Endothelial cell of umbilical vein (primary cell): ENCODE results near the gene LIME1. TPM values are rescaled to one million over a fixed set of nuclear protein-coding genes. Genes with fewer than 3 reads are reported as not detected.

ENCODE experiments used
- BruUV-seq: library from RNA; stranded (reverse); fragments of 400-500 nt; replicated peaks from 2 replicates; lab custom pipeline; 2021; lab: Mats Ljungman, UMichigan
- CTCF ChIA-PET: fragments of 300-600, 350-600 bp; sonication (Branson Sonifier 250); formaldehyde crosslinking; loops from one replicate; lab custom pipeline; 2021; ENCODE audit warnings: antibody characterized with exemption, inconsistent platforms; lab: Charles Lee
- POLR2A ChIA-PET: fragments of 300-600, 350-600 bp; sonication (Branson Sonifier 250); formaldehyde crosslinking; loops from one replicate; lab custom pipeline; 2021; ENCODE audit warnings: antibody characterized with exemption, inconsistent platforms; lab: Charles Lee
- DNase-seq: peaks from one replicate; pipeline ENCODE4 v3.0.0-alpha.2; 2011; ENCODE audit warnings: low read depth, low spot score
- FAIRE-seq: peaks from 2 replicates; lab custom pipeline; 2011; peaks lifted over from hg19 to GRCh38; lab: Jason Lieb, UNC
- H2AFZ ChIP-seq: 2 replicates; pipeline ENCODE4 v1.6.0; 2012; ENCODE audit warnings: low read depth, low read length, control low read depth, inconsistent platforms
- H3K27ac ChIP-seq: 2 replicates; pipeline ENCODE4 v1.5.1; 2011; ENCODE audit warnings: low read depth, mild to moderate bottlenecking, control low read depth, low read length, moderate library complexity; ENCODE audit not compliant: insufficient read depth
- H3K27me3 ChIP-seq, 2 experiments: 2 replicates each; pipeline versions ENCODE4 v1.6.0 to v1.6.1; 2011; ENCODE audit warnings: low read length in 2 of 2, mixed read lengths in 1 of 2; ENCODE audit not compliant: control insufficient read depth in 2 of 2, insufficient read depth in 2 of 2
- H3K36me3 ChIP-seq, 2 experiments: 2 replicates in 1 of 2; 3 replicates in 1 of 2; pipeline ENCODE4 v1.5.1; 2011; ENCODE audit warnings: low read length in 2 of 2, mild to moderate bottlenecking in 1 of 2, moderate library complexity in 1 of 2; ENCODE audit not compliant: control insufficient read depth in 2 of 2, insufficient read depth in 2 of 2; ENCODE audit errors: extremely low read depth in 1 of 2
- H3K4me1 ChIP-seq: 3 replicates; pipeline ENCODE4 v1.5.1; 2011; ENCODE audit warnings: mild to moderate bottlenecking, low read length; ENCODE audit not compliant: control insufficient read depth, insufficient read depth; ENCODE audit errors: extremely low read depth
- H3K4me2 ChIP-seq: 2 replicates; pipeline ENCODE4 v1.6.1; 2011; ENCODE audit warnings: low read length, control low read depth, mixed read lengths; ENCODE audit not compliant: insufficient read depth
- H3K4me3 ChIP-seq, 3 experiments: fragments of 200-600 bp in 1 of 3; sonication (generic), shearing (Covaris generic) in 1 of 3; replicated peaks in 1 of 3; 2 replicates each; pipeline ENCODE4 v1.5.1; 2011 to 2016; ENCODE audit warnings: control low read depth in 3 of 3, low read length in 3 of 3, mild to moderate bottlenecking in 2 of 3, inconsistent platforms in 1 of 3, low read depth in 1 of 3, moderate library complexity in 1 of 3; ENCODE audit not compliant: insufficient read depth in 1 of 3
- H3K79me2 ChIP-seq: 2 replicates; pipeline ENCODE4 v1.6.0; 2012; ENCODE audit warnings: low read length, inconsistent platforms; ENCODE audit not compliant: control insufficient read depth, insufficient read depth
- H3K9ac ChIP-seq: replicated peaks from 2 replicates; pipeline ENCODE3; 2011; ENCODE audit warnings: low read length, control low read depth; ENCODE audit not compliant: insufficient read depth; ENCODE audit errors: extremely low read depth
- H3K9me1 ChIP-seq: replicated peaks from 3 replicates; pipeline ENCODE4 v1.6.0; 2011; ENCODE audit warnings: mild to moderate bottlenecking, low read length; ENCODE audit not compliant: control insufficient read depth, insufficient read depth; ENCODE audit errors: extremely low read depth
- H3K9me3 ChIP-seq: replicated peaks from 2 replicates; pipeline ENCODE4 v1.5.1; 2012; ENCODE audit warnings: low read length, inconsistent platforms; ENCODE audit not compliant: control insufficient read depth, insufficient read depth
- H4K20me1 ChIP-seq: replicated peaks from 2 replicates; pipeline ENCODE3; 2011; ENCODE audit warnings: mild to moderate bottlenecking, low read length; ENCODE audit not compliant: control insufficient read depth, insufficient read depth; ENCODE audit errors: extremely low read depth
- CTCF ChIP-seq, 2 donors: IDR thresholded peaks; 1 replicate in 1 of 2; 2 replicates in 1 of 2; pipeline ENCODE4 v1.5.1; 2011; ENCODE audit warnings: low read length in 2 of 2, mild to moderate bottlenecking in 2 of 2, moderate library complexity in 2 of 2, control low read depth in 1 of 2, inconsistent platforms in 1 of 2, low read depth in 1 of 2; ENCODE audit not compliant: insufficient read depth in 1 of 2; ENCODE audit errors: extremely low read depth in 1 of 2
- EZH2 ChIP-seq: IDR thresholded peaks from 2 replicates; pipeline ENCODE4 v1.6.1; 2012; ENCODE audit warnings: borderline replicate concordance, low read depth, mild to moderate bottlenecking, moderate library complexity, low read length, inconsistent platforms; ENCODE audit not compliant: severe bottlenecking
- FOS ChIP-seq: IDR thresholded peaks from 2 replicates; pipeline ENCODE4 v1.6.1; 2011; ENCODE audit warnings: mild to moderate bottlenecking, low read length, moderate library complexity, borderline replicate concordance; ENCODE audit not compliant: insufficient read depth
- GATA2 ChIP-seq: IDR thresholded peaks from 2 replicates; pipeline ENCODE4 v1.7.0; 2011; ENCODE audit warnings: low read depth, mild to moderate bottlenecking, moderate library complexity, mixed read lengths, low read length; ENCODE audit not compliant: insufficient read length, insufficient read depth
- JUN ChIP-seq: IDR thresholded peaks from 2 replicates; pipeline ENCODE4 v1.6.1; 2011; ENCODE audit warnings: borderline replicate concordance, low read depth; ENCODE audit not compliant: insufficient read length, insufficient read depth
- MYC ChIP-seq: IDR thresholded peaks from one replicate; pipeline ENCODE4 v1.6.1; 2011; ENCODE audit warnings: mild to moderate bottlenecking, low read depth, low read length
- POLR2A ChIP-seq: IDR thresholded peaks from 2 replicates; pipeline ENCODE4 v1.6.1; 2012; ENCODE audit warnings: low read depth, mild to moderate bottlenecking, control low read depth, low read length
- POLR2AphosphoS5 ChIP-seq: IDR thresholded peaks from 2 replicates; pipeline ENCODE4 v1.6.1; 2012; ENCODE audit warnings: low read depth, mild to moderate bottlenecking, control low read depth, low read length, moderate library complexity; ENCODE audit not compliant: insufficient read depth
- dilution Hi-C: fragments of 300-500 bp; cut with MboI; formaldehyde crosslinking; loops from one replicate; pipeline ENCODE4 v1.15.0; 2019; ENCODE audit warnings: low sequenced_read_pairs; ENCODE audit not compliant: extremely low pct_ligation_motif_present
- intact Hi-C: fragments of 100-400 bp; cut with micrococcal nuclease; formaldehyde crosslinking; loops from one replicate; pipeline ENCODE4 v1.10.0; 2022
- polyA plus RNA-seq, 4 experiments: library from polyadenylated mRNA; depleted of rRNA in 3 of 4; stranded (reverse) in 3 of 4; unstranded in 1 of 4; fragments of >200 nt; gene quantifications; 2 replicates each; pipeline versions ENCODE4 v1.2.1 to v1.2.3, GENCODE V29; 2011 to 2012; ENCODE audit warnings: missing spikeins in 1 of 4
- total RNA-seq: library from RNA; stranded (reverse); gene quantifications from 2 replicates; pipeline ENCODE4 v1.2.3, GENCODE V29; 2021
- TF ChIP-seq, protein P1 (sequence below): IDR thresholded peaks from 2 replicates; pipeline ENCODE4 v1.6.1; 2011; ENCODE audit not compliant: insufficient read depth, insufficient read length

Gene LIME1
- total and polyA plus RNA-seq, 2 donors (not counting 3 experiments of a cell fraction or from before 2014, with no cell fraction given) = 10.7 to 12.2 TPM

DNA sequence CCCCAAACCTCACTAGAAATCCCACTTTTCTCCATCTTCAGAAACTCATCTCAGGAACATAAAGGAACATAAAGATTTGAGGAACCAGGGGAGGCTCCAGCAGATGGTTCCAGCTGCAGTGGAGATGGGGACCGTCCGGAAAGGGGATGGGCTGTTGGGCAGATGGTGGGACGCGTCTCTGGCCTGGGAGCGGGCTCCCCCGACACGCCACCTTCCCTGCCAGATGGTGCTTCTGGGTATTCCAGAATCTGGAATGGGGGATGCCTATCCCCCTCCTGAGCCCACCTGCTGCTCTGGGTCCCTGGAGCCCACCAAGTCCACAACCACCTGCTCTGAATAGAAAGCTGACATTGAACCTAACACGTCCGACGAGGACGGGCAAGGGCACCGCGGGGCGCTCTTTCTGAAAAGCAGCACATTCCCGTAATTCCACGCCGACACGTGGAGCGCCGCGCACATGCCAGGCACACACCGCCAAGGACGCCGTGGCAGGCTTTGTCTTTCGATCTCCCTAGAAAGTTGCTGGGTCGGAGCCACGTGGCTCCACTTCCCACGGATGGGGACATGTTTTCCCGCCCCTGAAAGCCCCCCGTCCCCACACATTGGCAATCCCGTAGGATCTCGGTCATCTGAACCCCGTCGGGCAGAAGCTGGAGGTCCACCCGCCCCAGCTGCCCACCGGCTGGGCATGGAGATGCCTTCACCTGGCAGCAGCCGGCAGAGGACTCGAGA lies 30.4 kb downstream of the LIME1 start:
- no peaks in the 10 kb centered on the region for H3K9me1 ChIP-seq
- BruUV-seq = no TSS peak
- no peaks in the 10 kb centered on the region for H3K4me1 ChIP-seq
- ChIA-PET CTCF (interaction anchor here (1.5 to 2.1 kb wide), 2 partner anchors 8 to 19 kb away, joined by 9 to 12 read pairs; no protein-coding TSS in a partner anchor), POLR2A (no interaction called here)
- dilution Hi-C loops (no loop called here), intact Hi-C loops (no loop called here)
- no peak overlapping the region for H3K27ac ChIP-seq
- H2AFZ ChIP-seq = no peak overlapping the region
- no peak overlapping the region for H3K4me2 ChIP-seq
- no peaks in the 10 kb centered on the region for H3K9me3 ChIP-seq
- H3K79me2 ChIP-seq = no peaks in the 10 kb centered on the region
- no peak overlapping the region for H3K4me3 ChIP-seq
- H3K9ac ChIP-seq = no peak overlapping the region
- H4K20me1 ChIP-seq = no peaks in the 10 kb centered on the region
- no peaks in the 10 kb centered on the region for H3K36me3 ChIP-seq
- DNase-seq (no peak), FAIRE-seq (no peak)
- no peaks in the 10 kb centered on the region for H3K27me3 ChIP-seq
- no peak for TF ChIP-seq EZH2
- no peak for TF ChIP-seq POLR2AphosphoS5
- no peak for TF ChIP-seq CTCF (IDR thresholded peaks at IDR 0.05; ENCODE audit: extremely low read depth in 1 of 2, insufficient read depth in 1 of 2, low read depth in 1 of 2, low read length in 2 of 2)
- no peak for TF ChIP-seq POLR2A
- TF ChIP-seq GATA2 = no peak
- TF ChIP-seq MYC = no peak
- TF ChIP-seq, protein P1, sequence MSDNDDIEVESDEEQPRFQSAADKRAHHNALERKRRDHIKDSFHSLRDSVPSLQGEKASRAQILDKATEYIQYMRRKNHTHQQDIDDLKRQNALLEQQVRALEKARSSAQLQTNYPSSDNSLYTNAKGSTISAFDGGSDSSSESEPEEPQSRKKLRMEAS = no peak
- TF ChIP-seq FOS = no peak
- TF ChIP-seq JUN = no peak
